Measurements from ENCODE around the gene NLN. TPM values are rescaled to one million over a fixed set of nuclear protein-coding genes. Genes with fewer than 3 reads are reported as not detected.

Gene NLN
- total RNA-seq, 4 donors from 2014 or later: 8.4 to 31.6 (median 14.5) TPM

- no peak for TF ChIP-seq CTCF (IDR thresholded peaks at IDR 0.05)
- no peak for DNase-seq (ENCODE audit: low spot score)
- no peak for ATAC-seq (ENCODE audit: low FRiP score)
These were observed 70.0 kb downstream of the NLN start for GRCh38 chr5:65791712-65792673.

DNA sequence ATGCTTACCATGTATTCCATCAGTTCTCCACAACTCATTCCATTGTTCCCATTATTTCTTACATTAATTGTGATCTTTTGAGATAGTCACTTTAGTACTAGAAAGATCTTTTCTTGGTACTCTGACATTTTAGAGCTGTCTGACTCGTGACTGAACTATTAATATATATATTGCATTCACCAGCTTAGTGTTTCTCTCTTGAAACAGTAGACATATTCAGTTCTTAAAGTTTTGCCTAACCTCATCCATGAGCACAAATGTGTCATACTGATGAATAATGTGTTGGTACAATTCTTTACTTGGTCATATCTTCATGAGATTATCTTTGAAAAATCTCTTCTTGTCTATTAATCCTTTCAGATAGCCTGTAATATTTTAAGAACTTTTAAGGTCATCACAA lies 74.3 kb downstream of the NLN start:
- TF ChIP-seq CTCF (IDR thresholded peaks at IDR 0.05): no peak
- no peak for ATAC-seq (ENCODE audit: low FRiP score)

DNA sequence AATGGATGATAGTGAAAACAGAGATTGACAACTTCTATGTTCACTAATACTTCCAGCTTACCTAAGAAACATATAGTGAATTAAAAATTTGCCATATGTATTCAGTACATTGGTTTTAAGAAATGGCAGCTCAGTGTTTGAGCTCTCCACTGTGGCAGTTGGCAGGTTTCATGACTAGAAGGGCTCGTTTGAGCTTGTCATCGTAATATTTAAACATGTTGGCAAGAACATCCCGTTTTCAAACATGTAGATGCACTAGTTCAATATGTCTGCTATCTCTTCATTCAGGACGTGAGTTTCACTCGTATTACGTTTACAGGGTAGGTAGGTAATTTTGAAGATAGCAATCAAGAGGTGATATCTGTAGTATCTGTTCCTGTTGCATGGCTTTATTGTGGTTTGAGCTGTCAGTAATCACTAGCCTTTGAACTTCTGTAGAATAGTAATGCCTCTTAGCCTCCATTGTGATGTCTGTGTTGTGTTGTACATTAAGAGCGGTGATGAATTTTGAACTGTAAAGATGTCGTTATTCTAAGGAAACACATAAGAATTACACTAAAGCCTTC lies 74.8 kb downstream of the NLN start:
- DNase-seq (ENCODE audit: low spot score): no peak
- TF ChIP-seq CTCF (IDR thresholded peaks at IDR 0.05): no peak
- no peak for ATAC-seq (ENCODE audit: low FRiP score)

More for the DNA sequence above, 74.3 kb downstream of the NLN start:
- no peak for DNase-seq (ENCODE audit: low spot score)

GRCh38 chr5:65797481-65797880 lies 75.5 kb downstream of the NLN start:
- DNase-seq (ENCODE audit: low spot score) (no peak), ATAC-seq (ENCODE audit: low FRiP score) (no peak)
- no peak for TF ChIP-seq CTCF (IDR thresholded peaks at IDR 0.05)

GRCh38 chr5:65799857-65800256 lies 77.9 kb downstream of the NLN start:
- no peak for TF ChIP-seq CTCF (IDR thresholded peaks at IDR 0.05)
- DNase-seq (ENCODE audit: low spot score): no peak
- ATAC-seq (ENCODE audit: low FRiP score): no peak

DNA sequence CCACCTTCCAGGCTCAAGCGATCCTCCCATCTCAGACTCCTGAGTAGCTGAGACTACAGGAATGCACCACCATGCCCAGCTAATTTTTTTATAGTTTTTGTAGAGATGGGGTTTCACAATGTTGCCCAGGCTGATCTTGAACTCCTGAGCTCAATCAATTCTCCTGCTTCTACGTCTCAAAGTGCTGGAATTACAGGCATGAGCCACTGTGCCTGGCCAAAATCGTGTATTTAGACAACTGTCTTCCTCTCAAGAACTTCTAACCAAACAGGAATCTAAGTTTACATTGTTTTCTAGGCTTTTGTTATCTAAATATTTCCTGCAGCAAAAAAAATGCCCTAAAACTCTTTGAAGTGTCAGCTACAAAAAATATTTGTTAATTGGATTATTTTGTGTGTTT lies 78.8 kb downstream of the NLN start:
- DNase-seq (ENCODE audit: low spot score) (no peak), ATAC-seq (ENCODE audit: low FRiP score) (no peak)
- TF ChIP-seq CTCF (IDR thresholded peaks at IDR 0.05): no peak

Data from omental fat pad (tissue), 4 donors.